GM19351 (cell line): Measurements from ENCODE around the gene TACR1.
"Not testable (repeated sequence)": the region's sequence is repeated elsewhere in the genome, so short reads cannot be mapped to it uniquely, and the experiment has no call there.

ENCODE experiments used
- ATAC-seq: cut with Tn5 transposase; IDR thresholded peaks from one replicate; pipeline ENCODE4 v1.9.1; 2021; ENCODE audit warnings: mild to moderate bottlenecking, moderate library complexity; ENCODE audit not compliant: unreplicated experiment

TACR1 gene

GRCh38 chr2:75147884-75148283, 51.4 kb downstream of the TACR1 start:
- ATAC-seq = not testable (repeated sequence)

- no peak for ATAC-seq
These were observed 52.6 kb downstream of the TACR1 start for GRCh38 chr2:75146606-75147332.

- ATAC-seq = not testable (repeated sequence)
These were observed 53.1 kb downstream of the TACR1 start for GRCh38 chr2:75146221-75146605.

- no peak for ATAC-seq
These were observed 57.2 kb downstream of the TACR1 start for GRCh38 chr2:75142081-75142480.

GRCh38 chr2:75140288-75140687, 59.0 kb downstream of the TACR1 start:
- ATAC-seq = no peak

GRCh38 chr2:75139171-75139570, 60.1 kb downstream of the TACR1 start:
- ATAC-seq = no peak

GRCh38 chr2:75138528-75138927, 60.8 kb downstream of the TACR1 start:
- ATAC-seq = no peak

- no peak for ATAC-seq
These were observed 63.4 kb downstream of the TACR1 start for GRCh38 chr2:75135776-75136400.

- no peak for ATAC-seq
These were observed 64.5 kb downstream of the TACR1 start for GRCh38 chr2:75134860-75135259.

GRCh38 chr2:75133621-75134570, 65.4 kb downstream of the TACR1 start:
- no peak for ATAC-seq

GRCh38 chr2:75130171-75130570, 69.1 kb downstream of the TACR1 start:
- ATAC-seq = no peak

GRCh38 chr2:75123876-75124275, 75.4 kb downstream of the TACR1 start:
- no peak for ATAC-seq

GRCh38 chr2:75113231-75113869, 86.0 kb downstream of the TACR1 start:
- ATAC-seq = no peak

GRCh38 chr2:75108937-75109482, 90.3 kb downstream of the TACR1 start:
- ATAC-seq = no peak

- ATAC-seq = no peak
These were observed 97.3 kb downstream of the TACR1 start for GRCh38 chr2:75102011-75102410.

- ATAC-seq = no peak
These were observed 98.5 kb downstream of the TACR1 start for GRCh38 chr2:75100801-75101151.

GRCh38 chr2:75100011-75100800, 99.1 kb downstream of the TACR1 start:
- no peak for ATAC-seq

- ATAC-seq = no peak
These were observed 99.8 kb downstream of the TACR1 start for GRCh38 chr2:75099521-75099922.

- ATAC-seq = no peak
These were observed 100.5 kb downstream of the TACR1 start for GRCh38 chr2:75098856-75099255.

GRCh38 chr2:75097831-75098230, 101.5 kb downstream of the TACR1 start:
- ATAC-seq = no peak
